HepG2 (cell line): ENCODE measurements around the gene IL1RAP.

Experiments used
- BRD4 ChIP-seq: sonication (generic); formaldehyde crosslinking; IDR thresholded peaks from 2 replicates; pipeline ENCODE4 v1.4.0; 2020; ENCODE audit warnings: missing genetic modification reagents
- CREB1 ChIP-seq, 2 experiments: fragments of 450-650 bp in 1 of 2; IDR thresholded peaks; 2 replicates each; pipeline ENCODE4 v1.6.1; 2016 to 2017; ENCODE audit warnings: control low read depth in 1 of 2, mild to moderate bottlenecking in 1 of 2, missing compliant biosample characterization in 1 of 2, missing genetic modification characterization in 1 of 2
- EZH2 ChIP-seq: conservative IDR thresholded peaks from 2 replicates; pipeline ENCODE4 v1.6.1; 2012; ENCODE audit warnings: mild to moderate bottlenecking, low read depth, low read length, moderate library complexity
- HNRNPH1 ChIP-seq: fragments of 200-400 bp; formaldehyde crosslinking; optimal IDR thresholded peaks from 2 replicates; pipeline ENCODE3; 2017; ENCODE audit warnings: mild to moderate bottlenecking, low read depth, low read length
- ISX ChIP-seq: sonication (generic); formaldehyde crosslinking; conservative IDR thresholded peaks from 2 replicates; pipeline ENCODE4 v1.5.0; 2020; ENCODE audit warnings: missing genetic modification reagents
- RFXANK ChIP-seq: IDR thresholded peaks from 2 replicates; pipeline ENCODE4 v1.6.1; 2016
- SMC3 ChIP-seq: IDR thresholded peaks from 2 replicates; pipeline ENCODE4 v1.6.1; 2011; ENCODE audit warnings: low read length, improper control_type of control experiment
- TARDBP ChIP-seq: sonication (generic); formaldehyde crosslinking; IDR thresholded peaks from 2 replicates; pipeline ENCODE4 v1.8.0; 2022; ENCODE audit warnings: mild to moderate bottlenecking, missing genetic modification reagents
- ZFP90 ChIP-seq: sonication (generic); formaldehyde crosslinking; IDR thresholded peaks from 2 replicates; pipeline ENCODE4 v1.8.0; 2022; ENCODE audit warnings: missing genetic modification reagents, mild to moderate bottlenecking, inconsistent platforms, borderline replicate concordance
- ZNF207 ChIP-seq: fragments of 450-650 bp; IDR thresholded peaks from 2 replicates; pipeline ENCODE4 v1.6.1; 2016; ENCODE audit warnings: antibody characterized with exemption, borderline replicate concordance
- ZNF530 ChIP-seq: sonication (generic); formaldehyde crosslinking; IDR thresholded peaks from 2 replicates; pipeline ENCODE4 v1.5.0; 2020; ENCODE audit warnings: low read depth, mild to moderate bottlenecking, missing genetic modification reagents
- TF ChIP-seq, protein P1 (sequence below): sonication (generic); formaldehyde crosslinking; IDR thresholded peaks from 2 replicates; pipeline ENCODE4 v1.8.0; 2022; ENCODE audit warnings: missing genetic modification reagents, mild to moderate bottlenecking, inconsistent platforms, borderline replicate concordance
- TF ChIP-seq, protein P2 (sequence below): sonication (generic); formaldehyde crosslinking; IDR thresholded peaks from 2 replicates; pipeline ENCODE4 v1.5.1; 2020; ENCODE audit warnings: missing genetic modification reagents, mild to moderate bottlenecking, borderline replicate concordance
- TF ChIP-seq, protein P3 (sequence below): sonication (generic); formaldehyde crosslinking; IDR thresholded peaks from 2 replicates; pipeline ENCODE4 v1.5.0; 2020; ENCODE audit warnings: mild to moderate bottlenecking, missing genetic modification reagents, moderate library complexity

DNA sequence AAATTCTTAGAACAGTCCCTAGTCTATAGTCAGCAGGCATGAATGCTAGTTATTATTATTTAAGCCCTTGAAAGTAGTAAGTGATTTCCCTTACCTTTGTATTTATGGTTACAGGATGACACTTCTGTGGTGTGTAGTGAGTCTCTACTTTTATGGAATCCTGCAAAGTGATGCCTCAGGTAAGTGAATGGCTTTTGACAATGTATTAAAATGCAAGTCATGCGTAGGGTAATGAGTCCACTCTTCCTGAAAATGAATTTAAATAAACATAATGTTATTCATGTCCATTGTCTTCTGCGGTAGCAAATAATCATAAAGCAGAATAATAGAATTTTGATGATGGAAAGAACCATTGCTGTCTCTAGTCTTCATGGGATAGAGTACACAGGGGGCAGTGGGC, 50.3 kb downstream of the IL1RAP start:
- TF ChIP-seq ZNF207 (no peak), ZNF530 (no peak), SMC3 (no peak), HNRNPH1 (no peak), ZFP90 (CRISPR knock-in tag) (no peak), ISX (CRISPR knock-in tag) (no peak), RFXANK (CRISPR knock-in tag) (no peak), EZH2 (no peak), BRD4 (CRISPR knock-in tag) (no peak), CREB1 (IDR thresholded peaks at IDR 0.05) (no peak), CREB1 (CRISPR knock-in tag; IDR thresholded peaks at IDR 0.05) (no peak), TARDBP (CRISPR knock-in tag) (no peak)
- TF ChIP-seq, protein P1, sequence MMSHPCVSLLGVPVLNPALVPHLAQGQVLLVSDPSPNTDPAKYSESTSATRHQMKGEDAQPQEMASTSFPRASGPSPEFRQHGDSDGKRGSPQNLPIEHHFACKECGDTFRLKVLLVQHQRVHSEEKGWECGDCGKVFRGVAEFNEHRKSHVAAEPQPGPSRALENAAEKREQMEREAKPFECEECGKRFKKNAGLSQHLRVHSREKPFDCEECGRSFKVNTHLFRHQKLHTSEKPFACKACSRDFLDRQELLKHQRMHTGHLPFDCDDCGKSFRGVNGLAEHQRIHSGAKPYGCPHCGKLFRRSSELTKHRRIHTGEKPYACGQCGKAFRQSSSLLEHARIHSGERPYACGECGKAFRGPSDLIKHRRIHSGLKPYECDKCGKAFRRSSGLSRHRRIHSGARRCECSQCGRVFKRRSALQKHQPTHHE = no peak
- TF ChIP-seq, protein P2, sequence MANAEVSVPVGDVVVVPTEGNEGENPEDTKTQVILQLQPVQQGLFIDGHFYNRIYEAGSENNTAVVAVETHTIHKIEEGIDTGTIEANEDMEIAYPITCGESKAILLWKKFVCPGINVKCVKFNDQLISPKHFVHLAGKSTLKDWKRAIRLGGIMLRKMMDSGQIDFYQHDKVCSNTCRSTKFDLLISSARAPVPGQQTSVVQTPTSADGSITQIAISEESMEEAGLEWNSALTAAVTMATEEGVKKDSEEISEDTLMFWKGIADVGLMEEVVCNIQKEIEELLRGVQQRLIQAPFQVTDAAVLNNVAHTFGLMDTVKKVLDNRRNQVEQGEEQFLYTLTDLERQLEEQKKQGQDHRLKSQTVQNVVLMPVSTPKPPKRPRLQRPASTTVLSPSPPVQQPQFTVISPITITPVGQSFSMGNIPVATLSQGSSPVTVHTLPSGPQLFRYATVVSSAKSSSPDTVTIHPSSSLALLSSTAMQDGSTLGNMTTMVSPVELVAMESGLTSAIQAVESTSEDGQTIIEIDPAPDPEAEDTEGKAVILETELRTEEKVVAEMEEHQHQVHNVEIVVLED (CRISPR knock-in tag) = no peak
- TF ChIP-seq, protein P3, sequence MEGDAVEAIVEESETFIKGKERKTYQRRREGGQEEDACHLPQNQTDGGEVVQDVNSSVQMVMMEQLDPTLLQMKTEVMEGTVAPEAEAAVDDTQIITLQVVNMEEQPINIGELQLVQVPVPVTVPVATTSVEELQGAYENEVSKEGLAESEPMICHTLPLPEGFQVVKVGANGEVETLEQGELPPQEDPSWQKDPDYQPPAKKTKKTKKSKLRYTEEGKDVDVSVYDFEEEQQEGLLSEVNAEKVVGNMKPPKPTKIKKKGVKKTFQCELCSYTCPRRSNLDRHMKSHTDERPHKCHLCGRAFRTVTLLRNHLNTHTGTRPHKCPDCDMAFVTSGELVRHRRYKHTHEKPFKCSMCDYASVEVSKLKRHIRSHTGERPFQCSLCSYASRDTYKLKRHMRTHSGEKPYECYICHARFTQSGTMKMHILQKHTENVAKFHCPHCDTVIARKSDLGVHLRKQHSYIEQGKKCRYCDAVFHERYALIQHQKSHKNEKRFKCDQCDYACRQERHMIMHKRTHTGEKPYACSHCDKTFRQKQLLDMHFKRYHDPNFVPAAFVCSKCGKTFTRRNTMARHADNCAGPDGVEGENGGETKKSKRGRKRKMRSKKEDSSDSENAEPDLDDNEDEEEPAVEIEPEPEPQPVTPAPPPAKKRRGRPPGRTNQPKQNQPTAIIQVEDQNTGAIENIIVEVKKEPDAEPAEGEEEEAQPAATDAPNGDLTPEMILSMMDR = no peak
